Activated CD4-positive, alpha-beta T cell treated with anti-CD3 and anti-CD28 coated beads, Interleukin-2, amount 10 ng/mL, durations not matched to agents 7 days and 5 days (primary cell): Measurements from ENCODE around the gene ADIPOR2. TPM values are rescaled to one million over a fixed set of nuclear protein-coding genes. Genes with fewer than 3 reads are reported as not detected.
"Not testable (repeated sequence)": the region's sequence is repeated elsewhere in the genome, so short reads cannot be mapped to it uniquely, and the experiment has no call there.

Experiments
- CTCF ChIA-PET: fragments of 350-600 bp; sonication (Branson Sonifier 250); formaldehyde crosslinking; loops from one replicate; lab custom pipeline; 2021; ENCODE audit warnings: antibody characterized with exemption; lab: Charles Lee
- POLR2A ChIA-PET: fragments of 350-600 bp; sonication (Branson Sonifier 250); formaldehyde crosslinking; loops from one replicate; lab custom pipeline; 2021; ENCODE audit warnings: antibody characterized with exemption; lab: Charles Lee
- DNase-seq: peaks from one replicate; pipeline ENCODE4 v3.0.0-alpha.2; 2020
- H3K27ac Mint-ChIP-seq: one replicate; pipeline ENCODE4 v1.8.0; 2021; ENCODE audit warnings: mild to moderate bottlenecking, moderate library complexity, mixed read lengths
- H3K27me3 Mint-ChIP-seq: one replicate; pipeline ENCODE4 v1.8.0; 2021; ENCODE audit warnings: mixed read lengths
- H3K36me3 Mint-ChIP-seq: one replicate; pipeline ENCODE4 v1.8.0; 2021; ENCODE audit warnings: low read depth, mixed read lengths
- H3K4me1 Mint-ChIP-seq: one replicate; pipeline ENCODE4 v1.8.0; 2021; ENCODE audit warnings: mixed read lengths
- H3K4me3 Mint-ChIP-seq: one replicate; pipeline ENCODE4 v1.8.0; 2021; ENCODE audit warnings: mild to moderate bottlenecking, moderate library complexity, mixed read lengths
- H3K9me3 Mint-ChIP-seq: one replicate; pipeline ENCODE4 v1.8.0; 2021; ENCODE audit warnings: mixed read lengths
- total RNA-seq, 2 experiments: library from RNA; stranded (reverse); gene quantifications; one replicate each; pipeline ENCODE4 v1.2.3, GENCODE V29; 2021

ADIPOR2 gene
- total RNA-seq, 2 experiments from 2014 or later, result 47.7 to 51.7 TPM

GRCh38 chr12:1711536-1712211, 20.8 kb downstream of the ADIPOR2 start:
- CTCF ChIA-PET, H3K27ac Mint-ChIP-seq, H3K27me3 Mint-ChIP-seq, DNase-seq, POLR2A ChIA-PET, H3K4me3 Mint-ChIP-seq: not testable (repeated sequence)
- Mint-ChIP-seq H3K9me3 (peaks cover 11% of the 10 kb centered on the region), H3K4me1 (peaks cover 21% of the 10 kb centered on the region), H3K36me3 (peaks cover 43% of the 10 kb centered on the region)

- Mint-ChIP-seq H3K9me3 (peaks cover 11% of the 10 kb centered on the region), H3K36me3 (peaks cover 40% of the 10 kb centered on the region), H3K4me1 (peaks cover 15% of the 10 kb centered on the region)
- CTCF ChIA-PET, result interaction anchor here (1.1 kb wide), 1 partner anchor 29 kb away, joined by 3 read pairs; no protein-coding TSS in a partner anchor
- DNase-seq, H3K27me3 Mint-ChIP-seq, H3K4me3 Mint-ChIP-seq, POLR2A ChIA-PET, H3K27ac Mint-ChIP-seq: not testable (repeated sequence)
Measured at GRCh38 chr12:1712305-1712704, 21.4 kb downstream of the ADIPOR2 start.

- Mint-ChIP-seq H3K36me3 (peaks cover 40% of the 10 kb centered on the region), H3K9me3 (peaks cover 11% of the 10 kb centered on the region), H3K4me1 (peaks cover 15% of the 10 kb centered on the region)
- DNase-seq, POLR2A ChIA-PET, H3K4me3 Mint-ChIP-seq, H3K27me3 Mint-ChIP-seq, H3K27ac Mint-ChIP-seq: not testable (repeated sequence)
- CTCF ChIA-PET, result interaction anchor here (1.1 kb wide), 1 partner anchor 30 kb away, joined by 3 read pairs; no protein-coding TSS in a partner anchor
Measured at GRCh38 chr12:1712852-1713251, 22.0 kb downstream of the ADIPOR2 start.

GRCh38 chr12:1713783-1714348, 23.0 kb downstream of the ADIPOR2 start:
- H3K36me3 Mint-ChIP-seq, result peaks cover 40% of the 10 kb centered on the region

GRCh38 chr12:1715459-1715858, 24.6 kb downstream of the ADIPOR2 start:
- H3K36me3 Mint-ChIP-seq, result peaks cover 36% of the 10 kb centered on the region
- peaks cover 11% of the 10 kb centered on the region for H3K9me3 Mint-ChIP-seq
- DNase-seq, H3K27me3 Mint-ChIP-seq, H3K27ac Mint-ChIP-seq, POLR2A ChIA-PET, H3K4me3 Mint-ChIP-seq, CTCF ChIA-PET: not testable (repeated sequence)
- H3K4me1 Mint-ChIP-seq, result peaks cover 15% of the 10 kb centered on the region

More at GRCh38 chr12:1713783-1714348, 23.0 kb downstream of the ADIPOR2 start:
- CTCF ChIA-PET, result interaction anchor here (0.8 to 1.6 kb wide), 2 partner anchors 21 to 61 kb away, joined by 4 to 5 read pairs; no protein-coding TSS in a partner anchor
- peaks cover 12% of the 10 kb centered on the region for H3K4me1 Mint-ChIP-seq
- POLR2A ChIA-PET, H3K27ac Mint-ChIP-seq, H3K27me3 Mint-ChIP-seq, H3K4me3 Mint-ChIP-seq, DNase-seq: not testable (repeated sequence)
- peaks cover 11% of the 10 kb centered on the region for H3K9me3 Mint-ChIP-seq

- no peak overlapping the region for H3K27ac Mint-ChIP-seq
- peaks cover 15% of the 10 kb centered on the region for H3K4me1 Mint-ChIP-seq
- no peak overlapping the region for H3K4me3 Mint-ChIP-seq
- POLR2A ChIA-PET, result no interaction called here
- peaks cover 11% of the 10 kb centered on the region for H3K9me3 Mint-ChIP-seq
- CTCF ChIA-PET, result no interaction called here
- peaks cover 36% of the 10 kb centered on the region for H3K36me3 Mint-ChIP-seq
- no peaks in the 10 kb centered on the region for H3K27me3 Mint-ChIP-seq
- no peak for DNase-seq
Measured at GRCh38 chr12:1716215-1716862, 25.5 kb downstream of the ADIPOR2 start.

GRCh38 chr12:1716911-1717310, 26.0 kb downstream of the ADIPOR2 start:
- H3K27me3 Mint-ChIP-seq, result no peaks in the 10 kb centered on the region
- CTCF ChIA-PET, result no interaction called here

GRCh38 chr12:1719139-1719538, 28.3 kb downstream of the ADIPOR2 start:
- Mint-ChIP-seq H3K36me3 (peaks cover 24% of the 10 kb centered on the region), H3K4me3 (no peak overlapping the region), H3K27ac (no peak overlapping the region), H3K4me1 (peaks cover 15% of the 10 kb centered on the region), H3K9me3 (peaks cover 9% of the 10 kb centered on the region), H3K27me3 (no peaks in the 10 kb centered on the region)
- ChIA-PET POLR2A (no interaction called here), CTCF (interaction anchor here (0.5 kb wide), 1 partner anchor 27 kb away, joined by 3 read pairs; no protein-coding TSS in a partner anchor)
- DNase-seq, result no peak

More at GRCh38 chr12:1716911-1717310, 26.0 kb downstream of the ADIPOR2 start:
- no peak overlapping the region for H3K27ac Mint-ChIP-seq
- peaks cover 15% of the 10 kb centered on the region for H3K4me1 Mint-ChIP-seq
- POLR2A ChIA-PET, result no interaction called here
- peaks cover 36% of the 10 kb centered on the region for H3K36me3 Mint-ChIP-seq
- H3K4me3 Mint-ChIP-seq, result no peak overlapping the region
- peaks cover 11% of the 10 kb centered on the region for H3K9me3 Mint-ChIP-seq
- no peak for DNase-seq

- POLR2A ChIA-PET, result no interaction called here
- H3K4me1 Mint-ChIP-seq, result peaks cover 12% of the 10 kb centered on the region
- H3K4me3 Mint-ChIP-seq, result no peak overlapping the region
- CTCF ChIA-PET, result interaction anchor here (1.0 kb wide), 1 partner anchor 11 kb away, joined by 3 read pairs; no protein-coding TSS in a partner anchor
- H3K9me3 Mint-ChIP-seq, result peaks cover 3% of the 10 kb centered on the region
- no peaks in the 10 kb centered on the region for H3K27me3 Mint-ChIP-seq
- H3K27ac Mint-ChIP-seq, result no peak overlapping the region
- peaks cover 16% of the 10 kb centered on the region for H3K36me3 Mint-ChIP-seq
- no peak for DNase-seq
Measured at GRCh38 chr12:1720494-1720893, 29.6 kb downstream of the ADIPOR2 start.

GRCh38 chr12:1723721-1724120, 32.9 kb downstream of the ADIPOR2 start:
- Mint-ChIP-seq H3K4me1 (peaks cover 7% of the 10 kb centered on the region), H3K9me3 (peaks cover 3% of the 10 kb centered on the region), H3K4me3 (no peak overlapping the region), H3K27me3 (no peaks in the 10 kb centered on the region), H3K36me3 (peaks cover 30% of the 10 kb centered on the region), H3K27ac (no peak overlapping the region)
- DNase-seq, result no peak
- ChIA-PET CTCF (interaction anchor here (0.6 kb wide), 1 partner anchor 204 kb away, joined by 3 read pairs; no protein-coding TSS in a partner anchor), POLR2A (no interaction called here)

GRCh38 chr12:1724250-1724649, 33.4 kb downstream of the ADIPOR2 start:
- Mint-ChIP-seq H3K4me3 (no peak overlapping the region), H3K36me3 (peaks cover 32% of the 10 kb centered on the region), H3K27ac (no peak overlapping the region), H3K4me1 (peaks cover 7% of the 10 kb centered on the region), H3K9me3 (peaks cover 3% of the 10 kb centered on the region), H3K27me3 (no peaks in the 10 kb centered on the region)
- ChIA-PET POLR2A (no interaction called here), CTCF (no interaction called here)
- DNase-seq, result no peak

- Mint-ChIP-seq H3K9me3 (peaks cover 3% of the 10 kb centered on the region), H3K36me3 (peaks cover 31% of the 10 kb centered on the region), H3K27ac (no peak overlapping the region), H3K4me1 (peaks cover 4% of the 10 kb centered on the region), H3K4me3 (no peak overlapping the region), H3K27me3 (no peaks in the 10 kb centered on the region)
- no peak for DNase-seq
- CTCF ChIA-PET, result interaction anchor here (1.1 kb wide), 1 partner anchor 19 kb away, joined by 3 read pairs; no protein-coding TSS in a partner anchor
- POLR2A ChIA-PET, result no interaction called here
Measured at GRCh38 chr12:1726753-1727152, 35.9 kb downstream of the ADIPOR2 start.

GRCh38 chr12:1728824-1729223, 38.0 kb downstream of the ADIPOR2 start:
- CTCF ChIA-PET, result no interaction called here
- DNase-seq, result no peak
- peaks cover 33% of the 10 kb centered on the region for H3K36me3 Mint-ChIP-seq
- POLR2A ChIA-PET, result no interaction called here
- H3K4me1 Mint-ChIP-seq, result peaks cover 19% of the 10 kb centered on the region
- H3K27ac Mint-ChIP-seq, result no peak overlapping the region
- peaks cover 3% of the 10 kb centered on the region for H3K9me3 Mint-ChIP-seq
- H3K27me3 Mint-ChIP-seq, result no peaks in the 10 kb centered on the region
- no peak overlapping the region for H3K4me3 Mint-ChIP-seq
